ENCODE data around the gene NME4.
"Not testable (repeated sequence)": the region's sequence is repeated elsewhere in the genome, so short reads cannot be mapped to it uniquely, and the experiment has no call there.

Gene NME4

GRCh38 chr16:404971-405486, 8.0 kb downstream of the NME4 start:
- no peak for TF ChIP-seq CTCF (IDR thresholded peaks at IDR 0.05; ENCODE audit: low read depth, low read length, missing control alignments)
- no peak for DNase-seq (ENCODE audit: low read depth)
- no peak overlapping the region for H3K4me3 ChIP-seq (ENCODE audit: low read depth, low read length)

- no peak for TF ChIP-seq CTCF (IDR thresholded peaks at IDR 0.05; ENCODE audit: low read depth, low read length, missing control alignments)
- H3K4me3 ChIP-seq (ENCODE audit: low read depth, low read length): no peak overlapping the region
- DNase-seq (ENCODE audit: low read depth): no peak
Observed at GRCh38 chr16:405548-406506, 8.8 kb downstream of the NME4 start.

- no peak overlapping the region for H3K4me3 ChIP-seq (ENCODE audit: low read depth, low read length)
- no peak for DNase-seq (ENCODE audit: low read depth)
- no peak for TF ChIP-seq CTCF (IDR thresholded peaks at IDR 0.05; ENCODE audit: low read depth, low read length, missing control alignments)
Observed at GRCh38 chr16:407253-407652, 10.3 kb downstream of the NME4 start.

GRCh38 chr16:410516-411178, 13.6 kb downstream of the NME4 start:
- TF ChIP-seq CTCF (IDR thresholded peaks at IDR 0.05; ENCODE audit: low read depth, low read length, missing control alignments): no peak
- H3K4me3 ChIP-seq (ENCODE audit: low read depth, low read length): no peak overlapping the region
- DNase-seq (ENCODE audit: low read depth): no peak

GRCh38 chr16:411576-412265, 14.7 kb downstream of the NME4 start:
- TF ChIP-seq CTCF (IDR thresholded peaks at IDR 0.05; ENCODE audit: low read depth, low read length, missing control alignments): no peak
- no peak for DNase-seq (ENCODE audit: low read depth)

GRCh38 chr16:414395-415169, 17.6 kb downstream of the NME4 start:
- DNase-seq (ENCODE audit: low read depth): no peak
- H3K4me3 ChIP-seq (ENCODE audit: low read depth, low read length): no peak overlapping the region
- no peak for TF ChIP-seq CTCF (IDR thresholded peaks at IDR 0.05; ENCODE audit: low read depth, low read length, missing control alignments)

More at GRCh38 chr16:411576-412265, 14.7 kb downstream of the NME4 start:
- no peak overlapping the region for H3K4me3 ChIP-seq (ENCODE audit: low read depth, low read length)

- DNase-seq (ENCODE audit: low read depth); H3K4me3 ChIP-seq (ENCODE audit: low read depth, low read length): not testable (repeated sequence)
Observed at GRCh38 chr16:415170-415498, 18.1 kb downstream of the NME4 start.

- H3K4me3 ChIP-seq (ENCODE audit: low read depth, low read length): not testable (repeated sequence)
Observed at GRCh38 chr16:422179-422578, 25.2 kb downstream of the NME4 start.

More at GRCh38 chr16:422179-422578, 25.2 kb downstream of the NME4 start:
- DNase-seq (ENCODE audit: low read depth): not testable (repeated sequence)

Measured in GM12864 (cell line).